Lower leg skin (tissue), 3 donors: ENCODE results near the gene VTI1A.

ENCODE experiments used
- CTCF ChIP-seq, 3 donors: fragments of 450-650 bp; IDR thresholded peaks; one replicate each; pipeline ENCODE4 v1.5.1; 2016; ENCODE audit warnings: antibody characterized with exemption in 3 of 3, mild to moderate bottlenecking in 3 of 3, moderate library complexity in 2 of 3
- POLR2A ChIP-seq, 2 donors: fragments of 450-650 bp; IDR thresholded peaks; one replicate each; pipeline ENCODE4 v1.6.1; 2016 to 2017; ENCODE audit warnings: antibody characterized with exemption in 2 of 2, mild to moderate bottlenecking in 1 of 2, moderate library complexity in 1 of 2

- TF ChIP-seq CTCF (IDR thresholded peaks at IDR 0.05) (no peak), POLR2A (IDR thresholded peaks at IDR 0.05) (no peak)
Observed at GRCh38 chr10:112637901-112638300, 190.9 kb downstream of the VTI1A start.
